ENCODE measurements around the gene CAVIN2. TPM values are rescaled to one million over a fixed set of nuclear protein-coding genes. Genes with fewer than 3 reads are reported as not detected.

CAVIN2 gene
- polyA plus RNA-seq, 3 donors: 0.07 to 3.1 (median 1.2) TPM

DNA sequence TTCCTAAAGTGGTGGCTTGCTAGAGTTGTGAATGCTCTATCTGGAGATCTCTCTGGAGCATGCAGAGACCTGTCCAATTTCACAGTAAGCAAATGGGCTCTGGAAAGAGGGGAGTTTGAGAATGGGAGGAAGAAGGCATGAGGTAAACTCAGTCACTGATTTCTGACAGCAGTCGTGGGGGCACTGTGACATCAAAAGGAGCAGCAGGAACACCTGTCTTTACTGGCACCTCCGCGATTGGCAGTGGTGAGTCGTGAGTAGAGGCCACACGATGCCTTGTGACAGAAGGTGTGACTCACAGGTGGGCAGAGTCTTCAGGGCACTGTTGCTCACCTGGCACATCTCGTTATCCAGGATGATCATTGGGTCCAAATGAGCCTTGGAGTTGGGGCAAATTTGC lies 38.8 kb upstream of the CAVIN2 start:
- Mint-ChIP-seq H3K36me3 (no peaks in the 10 kb centered on the region), H3K9me3 (peaks cover 9 to 21% (median 15%) of the 10 kb centered on the region in 7 donors), H3K27ac (peak overlapping the region in 1 of 7 donors; percentile 2), H3K27me3 (ENCODE audit: low read depth in 3 of 3) (no peaks in the 10 kb centered on the region), H3K4me1 (peaks cover 5% of the 10 kb centered on the region), H3K4me3 (no peak overlapping the region)
- H3K27ac ChIP-seq (ENCODE audit: low read depth in 1 of 2, low read length in 2 of 2): no peak overlapping the region
- H3K4me3 ChIP-seq (replicated peaks in 1 of 3; ENCODE audit: low read depth in 2 of 3, low read length in 3 of 3): no peak overlapping the region
- no peak for DNase-seq
- H4K20me1 ChIP-seq (ENCODE audit: insufficient read depth, low read length): no peaks in the 10 kb centered on the region
- H3K4me1 ChIP-seq (ENCODE audit: control insufficient read depth in 1 of 2, insufficient read depth in 2 of 2, low read length in 2 of 2): no peaks in the 10 kb centered on the region
- intact Hi-C loops (cut with micrococcal nuclease): no loop called here
- WGBS (ENCODE audit: insufficient coverage): 95% methylated on average over 6 of the region's 6 CpGs
- H3K9me3 ChIP-seq (replicated peaks in 1 of 2; ENCODE audit: control insufficient read depth in 1 of 2, insufficient read depth in 1 of 2, low read length in 2 of 2): peaks cover 0 to 15% of the 10 kb centered on the region in 2 donors
- no peaks in the 10 kb centered on the region for H3K36me3 ChIP-seq (replicated peaks in 1 of 2; ENCODE audit: control insufficient read depth in 1 of 2, insufficient read depth in 2 of 2, low read length in 2 of 2)
- H2AFZ ChIP-seq (ENCODE audit: insufficient read depth, low read depth, low read length, poor library complexity, severe bottlenecking): no peak overlapping the region
- H3K27me3 ChIP-seq (ENCODE audit: control insufficient read depth in 2 of 2, insufficient read depth in 2 of 2, low read length in 2 of 2): no peaks in the 10 kb centered on the region
- TF ChIP-seq, protein P1, sequence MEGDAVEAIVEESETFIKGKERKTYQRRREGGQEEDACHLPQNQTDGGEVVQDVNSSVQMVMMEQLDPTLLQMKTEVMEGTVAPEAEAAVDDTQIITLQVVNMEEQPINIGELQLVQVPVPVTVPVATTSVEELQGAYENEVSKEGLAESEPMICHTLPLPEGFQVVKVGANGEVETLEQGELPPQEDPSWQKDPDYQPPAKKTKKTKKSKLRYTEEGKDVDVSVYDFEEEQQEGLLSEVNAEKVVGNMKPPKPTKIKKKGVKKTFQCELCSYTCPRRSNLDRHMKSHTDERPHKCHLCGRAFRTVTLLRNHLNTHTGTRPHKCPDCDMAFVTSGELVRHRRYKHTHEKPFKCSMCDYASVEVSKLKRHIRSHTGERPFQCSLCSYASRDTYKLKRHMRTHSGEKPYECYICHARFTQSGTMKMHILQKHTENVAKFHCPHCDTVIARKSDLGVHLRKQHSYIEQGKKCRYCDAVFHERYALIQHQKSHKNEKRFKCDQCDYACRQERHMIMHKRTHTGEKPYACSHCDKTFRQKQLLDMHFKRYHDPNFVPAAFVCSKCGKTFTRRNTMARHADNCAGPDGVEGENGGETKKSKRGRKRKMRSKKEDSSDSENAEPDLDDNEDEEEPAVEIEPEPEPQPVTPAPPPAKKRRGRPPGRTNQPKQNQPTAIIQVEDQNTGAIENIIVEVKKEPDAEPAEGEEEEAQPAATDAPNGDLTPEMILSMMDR (IDR thresholded peaks at IDR 0.05): no peak
- H3K9ac ChIP-seq (ENCODE audit: insufficient read depth, low read length, poor library complexity, severe bottlenecking): no peak overlapping the region
- H3K79me2 ChIP-seq (ENCODE audit: insufficient read depth, low read length): no peaks in the 10 kb centered on the region
- no peak overlapping the region for H3K4me2 ChIP-seq (replicated peaks; ENCODE audit: extremely low read depth, low read length, poor library complexity, severe bottlenecking)

DNA sequence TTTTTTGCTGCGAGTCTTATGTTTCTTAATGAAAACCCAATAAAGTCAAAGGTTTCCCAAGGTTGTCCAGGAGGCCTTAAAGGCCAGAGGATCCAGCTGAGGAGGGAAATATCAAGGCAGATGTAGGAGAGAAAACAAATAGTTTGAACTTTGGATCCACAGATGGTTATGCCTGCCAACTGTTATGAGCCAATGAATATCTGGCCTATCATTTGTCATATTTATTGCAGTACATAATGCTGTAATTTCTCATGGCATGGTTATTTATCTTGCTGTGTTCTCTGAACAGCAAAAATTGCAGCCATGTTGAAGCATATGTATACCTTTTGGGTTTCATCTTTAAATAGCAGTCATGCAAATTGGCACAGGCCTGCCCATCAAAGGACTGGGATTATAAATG lies 38.2 kb upstream of the CAVIN2 start:
- no peak overlapping the region for H2AFZ ChIP-seq (ENCODE audit: insufficient read depth, low read depth, low read length, poor library complexity, severe bottlenecking)
- no peaks in the 10 kb centered on the region for H3K27me3 Mint-ChIP-seq (ENCODE audit: low read depth in 3 of 3)
- H3K9me3 ChIP-seq (replicated peaks in 1 of 2; ENCODE audit: control insufficient read depth in 1 of 2, insufficient read depth in 1 of 2, low read length in 2 of 2): peaks cover 0 to 20% of the 10 kb centered on the region in 2 donors
- H3K36me3 Mint-ChIP-seq: no peaks in the 10 kb centered on the region
- H3K4me2 ChIP-seq (replicated peaks; ENCODE audit: extremely low read depth, low read length, poor library complexity, severe bottlenecking): no peak overlapping the region
- no peak overlapping the region for H3K27ac Mint-ChIP-seq
- no peak overlapping the region for H3K4me3 Mint-ChIP-seq
- H3K27ac ChIP-seq (ENCODE audit: low read depth in 1 of 2, low read length in 2 of 2): no peak overlapping the region
- TF ChIP-seq, protein P1 (IDR thresholded peaks at IDR 0.05): no peak
- no peak for DNase-seq
- H3K79me2 ChIP-seq (ENCODE audit: insufficient read depth, low read length): no peaks in the 10 kb centered on the region
- intact Hi-C loops (cut with micrococcal nuclease): no loop called here
- no peaks in the 10 kb centered on the region for H3K27me3 ChIP-seq (ENCODE audit: control insufficient read depth in 2 of 2, insufficient read depth in 2 of 2, low read length in 2 of 2)
- no CpG with 5 or more reads among the region's 1 CpG for WGBS (ENCODE audit: insufficient coverage)
- H3K4me1 Mint-ChIP-seq: peaks cover 3% of the 10 kb centered on the region
- no peak overlapping the region for H3K4me3 ChIP-seq (replicated peaks in 1 of 3; ENCODE audit: low read depth in 2 of 3, low read length in 3 of 3)
- H4K20me1 ChIP-seq (ENCODE audit: insufficient read depth, low read length): no peaks in the 10 kb centered on the region
- peaks cover 10 to 21% (median 18%) of the 10 kb centered on the region in 7 donors for H3K9me3 Mint-ChIP-seq
- H3K4me1 ChIP-seq (ENCODE audit: control insufficient read depth in 1 of 2, insufficient read depth in 2 of 2, low read length in 2 of 2): no peaks in the 10 kb centered on the region
- no peak overlapping the region for H3K9ac ChIP-seq (ENCODE audit: insufficient read depth, low read length, poor library complexity, severe bottlenecking)
- no peaks in the 10 kb centered on the region for H3K36me3 ChIP-seq (replicated peaks in 1 of 2; ENCODE audit: control insufficient read depth in 1 of 2, insufficient read depth in 2 of 2, low read length in 2 of 2)
